Fibroblast of mammary gland (primary cell): ENCODE measurements around the gene CRHR2.

Experiments
- DNase-seq: peaks from one replicate; pipeline ENCODE4 v3.0.0-alpha.2; 2010; ENCODE audit warnings: low read depth
- H3K4me3 ChIP-seq: 2 replicates; pipeline ENCODE4 v1.5.1; 2011; ENCODE audit warnings: low read depth, mild to moderate bottlenecking, low read length, moderate library complexity; ENCODE audit not compliant: control insufficient read depth
- TF ChIP-seq, protein P1 (sequence below): conservative IDR thresholded peaks from 2 replicates; pipeline ENCODE4 v1.5.1; 2011; ENCODE audit warnings: low read depth, low read length, inconsistent platforms; ENCODE audit not compliant: control insufficient read depth, insufficient read depth

Gene CRHR2

DNA sequence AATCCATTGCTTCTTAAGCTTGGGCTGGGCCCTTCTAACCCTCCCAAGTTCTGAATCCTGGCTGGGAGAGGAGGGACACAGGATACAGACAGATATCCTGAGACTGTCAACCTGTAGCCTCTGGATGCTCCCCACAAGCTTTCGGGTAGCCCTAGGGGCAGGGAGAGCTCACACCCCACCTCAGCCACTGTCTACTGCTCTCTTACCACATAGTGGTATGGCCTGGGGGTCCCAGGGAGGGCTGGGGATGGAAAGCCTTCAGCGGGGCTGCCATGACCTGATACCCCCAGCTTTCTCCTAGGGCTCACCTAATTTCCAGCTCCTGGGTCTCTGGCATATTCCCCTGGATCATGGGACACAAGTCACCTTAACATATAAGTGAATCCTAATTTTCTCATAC, 25.1 kb downstream of the CRHR2 start:
- no peak overlapping the region for H3K4me3 ChIP-seq
- no peak for DNase-seq
- TF ChIP-seq, protein P1, sequence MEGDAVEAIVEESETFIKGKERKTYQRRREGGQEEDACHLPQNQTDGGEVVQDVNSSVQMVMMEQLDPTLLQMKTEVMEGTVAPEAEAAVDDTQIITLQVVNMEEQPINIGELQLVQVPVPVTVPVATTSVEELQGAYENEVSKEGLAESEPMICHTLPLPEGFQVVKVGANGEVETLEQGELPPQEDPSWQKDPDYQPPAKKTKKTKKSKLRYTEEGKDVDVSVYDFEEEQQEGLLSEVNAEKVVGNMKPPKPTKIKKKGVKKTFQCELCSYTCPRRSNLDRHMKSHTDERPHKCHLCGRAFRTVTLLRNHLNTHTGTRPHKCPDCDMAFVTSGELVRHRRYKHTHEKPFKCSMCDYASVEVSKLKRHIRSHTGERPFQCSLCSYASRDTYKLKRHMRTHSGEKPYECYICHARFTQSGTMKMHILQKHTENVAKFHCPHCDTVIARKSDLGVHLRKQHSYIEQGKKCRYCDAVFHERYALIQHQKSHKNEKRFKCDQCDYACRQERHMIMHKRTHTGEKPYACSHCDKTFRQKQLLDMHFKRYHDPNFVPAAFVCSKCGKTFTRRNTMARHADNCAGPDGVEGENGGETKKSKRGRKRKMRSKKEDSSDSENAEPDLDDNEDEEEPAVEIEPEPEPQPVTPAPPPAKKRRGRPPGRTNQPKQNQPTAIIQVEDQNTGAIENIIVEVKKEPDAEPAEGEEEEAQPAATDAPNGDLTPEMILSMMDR, result no peak

- TF ChIP-seq, protein P1, result no peak
- no peak overlapping the region for H3K4me3 ChIP-seq
- DNase-seq, result no peak
Observed at GRCh38 chr7:30656006-30656957, 26.0 kb downstream of the CRHR2 start.

- no peak for DNase-seq
- no peak overlapping the region for H3K4me3 ChIP-seq
- TF ChIP-seq, protein P1, result no peak
Observed at GRCh38 chr7:30655096-30655970, 26.9 kb downstream of the CRHR2 start.

- DNase-seq, result no peak
- TF ChIP-seq, protein P1, result no peak
- no peak overlapping the region for H3K4me3 ChIP-seq
Observed at GRCh38 chr7:30654296-30655090, 27.8 kb downstream of the CRHR2 start.

GRCh38 chr7:30652698-30653641, 29.3 kb downstream of the CRHR2 start:
- TF ChIP-seq, protein P1, result no peak
- no peak for DNase-seq
- H3K4me3 ChIP-seq, result no peak overlapping the region
